NCI-H446 treated with DMSO at 0.1 percent for 48 hours (cell line): ENCODE data around the gene ROR1.

ENCODE experiments used
- DNase-seq: peaks from one replicate; lab custom pipeline; 2025; lab: John Stamatoyannopoulos, UW

ROR1 gene

DNA sequence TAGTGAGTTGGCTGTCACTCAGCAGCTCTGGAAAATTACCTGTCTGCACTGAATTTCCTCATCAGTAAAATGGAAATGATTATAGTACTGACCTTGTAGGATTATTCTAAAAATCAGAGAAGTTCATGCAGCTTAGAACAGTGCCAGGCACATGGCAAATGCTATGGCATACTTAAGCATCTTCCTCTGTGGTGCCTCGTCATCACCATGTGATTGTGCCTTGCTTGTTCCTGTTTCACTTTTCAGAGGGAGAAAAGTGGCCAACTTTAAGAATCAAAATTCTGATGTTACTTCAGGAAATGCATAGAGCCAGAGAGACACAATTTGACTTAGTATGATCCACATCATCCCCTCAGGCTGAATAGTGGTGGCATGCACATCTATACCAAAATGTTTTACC lies 203.6 kb downstream of the ROR1 start:
- DNase-seq, result no peak

DNA sequence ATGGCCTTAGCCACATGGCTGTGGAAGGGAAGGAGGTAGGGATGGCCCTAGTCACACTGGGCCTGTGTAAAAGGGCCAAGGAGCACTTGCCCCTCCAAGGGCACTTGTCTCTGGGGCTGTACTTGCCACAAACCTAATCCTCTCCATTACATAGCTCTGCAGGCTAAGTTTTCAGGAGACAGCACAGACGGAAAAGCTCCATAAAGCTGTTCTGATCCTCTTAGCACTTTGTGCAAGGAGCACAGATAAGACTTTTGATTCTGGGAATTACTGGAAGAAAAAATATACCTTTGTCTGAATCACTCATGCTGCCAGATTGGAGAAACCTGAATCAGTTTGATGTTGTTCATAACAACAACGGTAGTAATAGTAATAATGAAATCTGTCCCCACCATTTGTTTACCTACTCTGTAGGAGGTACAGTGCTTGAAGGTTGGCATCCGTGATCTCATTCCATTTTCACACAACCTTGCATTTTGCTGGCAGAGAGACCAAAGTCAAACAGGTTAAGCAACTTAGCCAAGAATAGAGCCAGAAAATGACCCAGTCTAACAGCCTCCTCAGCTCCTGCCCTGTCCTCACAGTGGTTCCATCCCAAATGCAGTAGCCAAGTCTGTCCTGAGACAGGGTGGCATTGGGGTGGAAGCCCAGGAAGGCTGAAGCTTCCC lies 207.1 kb downstream of the ROR1 start:
- peak; percentile 27 for DNase-seq

GRCh38 chr1:63981408-63981773 lies 207.6 kb downstream of the ROR1 start:
- no peak for DNase-seq

DNA sequence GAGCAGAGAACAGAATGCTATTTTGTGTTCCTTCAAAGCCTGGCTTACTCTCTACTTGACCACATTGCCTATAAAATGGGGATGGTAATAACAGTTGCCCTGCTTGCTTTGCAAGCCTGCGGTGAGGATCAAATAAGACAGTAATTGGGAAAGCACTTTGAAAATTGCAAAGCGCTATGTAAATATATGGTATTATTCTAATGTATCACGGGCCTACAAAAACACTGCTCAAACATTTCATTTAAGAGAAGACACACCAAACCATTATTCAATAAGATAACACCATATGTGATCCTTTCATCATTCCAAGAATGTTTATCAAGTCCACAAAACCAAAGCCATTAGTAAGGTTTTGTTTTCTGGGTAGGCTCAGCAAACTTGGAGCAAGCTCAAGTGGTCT lies 208.4 kb downstream of the ROR1 start:
- DNase-seq, result no peak

DNA sequence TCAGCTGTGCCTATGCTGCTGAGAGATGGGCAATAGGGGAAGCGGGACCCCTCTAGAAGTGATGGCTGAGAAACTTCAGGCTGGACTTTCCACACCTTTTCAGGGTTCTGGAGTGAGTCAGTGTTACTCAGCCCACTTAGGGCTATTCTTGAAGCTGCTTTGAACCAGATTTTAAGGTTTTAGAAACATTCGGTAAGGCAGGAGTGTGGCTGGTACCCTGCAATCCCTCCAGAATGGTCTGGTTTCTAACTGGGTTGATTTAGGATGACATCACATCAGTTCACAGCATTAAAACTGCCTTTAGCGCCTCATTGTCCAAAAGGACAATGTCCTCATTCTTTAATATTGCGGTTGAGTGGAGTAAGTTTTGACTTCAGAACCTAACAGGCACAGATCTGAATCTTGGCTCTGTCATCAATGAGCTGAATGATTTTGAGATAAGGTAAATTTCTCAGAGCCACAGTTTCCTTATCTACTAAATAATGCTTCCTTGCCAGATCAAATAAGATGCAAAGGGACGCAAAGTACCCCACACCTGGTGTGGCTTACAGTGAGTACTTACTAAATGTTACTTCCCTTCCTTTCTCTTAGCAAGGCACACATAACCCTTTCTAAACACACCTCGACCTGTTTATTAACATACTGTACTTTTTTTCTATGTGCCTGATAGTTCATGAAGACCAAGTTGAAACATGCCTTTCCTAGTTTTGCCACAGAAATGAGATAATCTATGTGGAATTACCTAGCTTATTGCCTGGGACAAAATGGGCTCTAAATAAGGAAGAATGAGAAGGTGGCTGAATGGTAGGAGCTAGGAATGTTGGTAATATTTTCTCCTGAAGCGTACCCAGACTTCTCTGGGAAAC lies 209.8 kb downstream of the ROR1 start:
- no peak for DNase-seq

- peak; percentile 49 for DNase-seq
Measured at GRCh38 chr1:63984257-63984929, 210.6 kb downstream of the ROR1 start.

DNA sequence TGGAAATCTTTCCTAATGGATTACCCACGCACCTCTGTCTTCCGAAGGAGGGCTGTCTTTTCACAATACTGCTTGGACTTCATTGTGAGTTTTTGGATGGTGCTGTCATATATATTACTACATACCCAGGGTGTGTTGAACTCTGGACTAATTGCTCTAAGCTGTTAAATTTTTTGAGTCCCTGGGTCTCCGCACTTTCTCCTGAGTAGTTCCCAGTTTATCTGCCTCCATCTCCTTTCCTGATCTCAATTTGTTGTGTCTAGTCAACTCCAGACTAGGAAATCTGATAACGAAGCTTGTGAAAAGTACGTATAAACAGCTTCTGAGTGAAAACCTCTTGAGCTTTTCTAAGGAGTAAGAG lies 211.1 kb downstream of the ROR1 start:
- DNase-seq, result no peak

DNA sequence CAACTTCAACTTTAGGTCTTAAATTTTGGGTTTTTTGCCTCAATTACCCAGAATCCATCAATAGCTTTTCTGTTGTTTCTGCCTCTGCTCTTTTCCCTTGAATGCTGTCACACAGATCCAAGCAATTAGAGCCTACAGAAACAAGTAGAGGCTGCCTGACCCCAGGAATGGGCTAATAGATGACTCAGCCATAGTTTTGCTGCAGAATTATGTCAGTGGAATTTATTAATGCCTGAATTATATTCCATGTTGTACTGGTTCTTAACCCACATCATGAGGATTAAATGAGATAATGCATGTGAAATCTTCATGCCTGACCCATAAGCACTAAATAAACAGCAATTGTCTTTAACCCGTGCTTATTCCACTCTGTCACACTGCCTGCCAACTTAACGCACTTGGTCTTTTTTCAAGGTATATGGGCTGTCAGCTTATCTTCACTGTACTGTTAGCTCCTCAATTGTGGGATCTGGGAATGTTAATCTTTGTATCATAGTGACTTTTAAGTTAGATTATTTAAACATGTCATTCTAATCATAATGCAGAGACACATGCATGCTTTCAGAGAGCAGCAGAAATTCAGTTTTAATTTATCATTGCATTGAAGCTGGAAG lies 213.3 kb downstream of the ROR1 start:
- no peak for DNase-seq

DNA sequence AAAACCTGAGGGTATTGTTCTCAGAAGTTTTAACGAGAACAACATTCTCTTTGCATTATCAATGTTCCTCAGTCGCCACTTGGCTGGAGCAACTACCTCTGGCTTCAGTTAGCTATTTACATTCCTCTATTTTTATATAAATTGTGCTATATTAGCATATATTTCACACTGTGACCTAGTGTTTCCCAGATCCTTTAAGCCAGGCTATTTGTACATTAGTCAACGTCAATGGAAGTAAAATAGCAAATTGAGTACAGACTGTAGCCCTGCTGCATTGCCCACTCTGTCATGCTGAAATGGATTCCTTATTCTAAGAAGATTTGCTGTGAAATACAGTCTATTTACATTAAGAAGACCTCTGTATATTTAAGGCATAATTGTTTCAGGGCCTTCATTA lies 213.8 kb downstream of the ROR1 start:
- DNase-seq, result no peak

DNA sequence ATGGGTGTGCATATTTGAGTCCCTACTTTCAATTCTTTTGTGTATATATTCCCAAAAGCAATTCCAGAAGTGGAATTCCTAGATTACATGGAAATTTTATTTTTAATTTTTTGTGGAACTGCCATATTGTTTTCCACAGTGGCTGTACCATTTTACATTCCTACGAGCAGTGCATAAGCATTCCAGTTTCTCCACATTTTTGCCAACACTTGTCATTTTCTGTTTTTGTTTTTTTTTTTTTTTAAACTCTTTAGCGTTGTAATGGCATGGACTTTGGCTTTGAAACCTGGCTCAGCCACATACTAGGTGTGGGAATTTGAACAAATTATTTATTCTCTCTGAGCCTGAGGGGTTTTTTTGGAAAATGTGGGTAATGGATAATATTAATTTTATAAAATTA lies 215.1 kb downstream of the ROR1 start:
- DNase-seq, result no peak

DNA sequence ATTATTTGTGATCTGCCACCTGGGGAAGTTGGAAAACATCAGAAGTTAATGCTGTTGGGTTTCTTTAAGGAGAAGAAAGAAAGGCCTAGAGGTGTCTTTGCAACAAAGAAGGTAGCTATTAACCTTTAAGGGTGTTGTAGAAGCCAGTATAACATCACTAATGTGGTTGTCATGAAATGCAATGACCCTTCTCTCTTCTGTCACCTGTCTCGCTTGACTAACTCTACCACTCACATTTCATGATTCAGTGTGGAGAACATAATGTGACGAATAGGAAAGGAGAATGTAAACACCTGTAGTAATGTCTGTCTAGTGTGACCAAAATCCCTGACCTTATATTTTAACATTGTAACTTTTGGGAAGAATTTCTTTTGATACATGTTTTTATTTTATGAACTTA lies 217.9 kb downstream of the ROR1 start:
- DNase-seq, result no peak

DNA sequence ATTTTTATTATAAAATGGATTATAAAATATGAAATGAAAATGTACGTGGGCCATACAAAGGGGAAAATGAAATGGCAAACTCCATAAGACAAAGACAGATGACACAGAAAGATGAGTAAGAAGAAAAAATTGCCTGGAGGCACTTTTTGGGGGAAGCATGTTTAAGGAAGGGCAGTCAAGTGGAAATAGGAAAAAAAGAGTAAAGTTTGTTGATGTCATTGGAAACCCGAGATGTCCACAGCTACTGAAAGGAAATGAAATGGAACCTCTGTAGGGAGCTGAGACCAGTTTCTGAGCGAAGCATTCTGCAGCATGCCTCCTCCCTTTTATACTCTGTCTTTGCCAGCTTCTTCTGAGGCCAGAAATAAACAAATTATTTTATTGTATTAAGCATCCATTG lies 226.2 kb downstream of the ROR1 start:
- no peak for DNase-seq

DNA sequence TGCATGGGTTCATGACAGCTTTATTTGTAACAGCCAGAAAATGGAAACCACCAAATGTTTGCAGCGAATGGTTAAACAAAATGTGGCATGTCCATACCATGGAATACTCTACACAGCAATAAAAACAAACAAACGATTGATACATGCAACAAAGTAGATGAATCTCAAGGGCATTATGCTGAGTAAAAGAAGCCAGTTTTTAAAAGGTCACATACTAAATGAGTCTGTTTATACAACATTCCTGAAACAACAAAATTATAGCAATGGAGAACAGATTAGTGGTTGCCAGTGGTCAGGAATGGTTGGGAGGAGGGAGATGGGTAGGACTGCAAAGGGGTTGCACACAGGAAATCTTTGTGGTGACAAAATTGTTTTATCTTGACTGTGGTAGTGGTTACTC lies 227.2 kb downstream of the ROR1 start:
- no peak for DNase-seq

GRCh38 chr1:64004451-64005025 lies 230.7 kb downstream of the ROR1 start:
- DNase-seq, result no peak

DNA sequence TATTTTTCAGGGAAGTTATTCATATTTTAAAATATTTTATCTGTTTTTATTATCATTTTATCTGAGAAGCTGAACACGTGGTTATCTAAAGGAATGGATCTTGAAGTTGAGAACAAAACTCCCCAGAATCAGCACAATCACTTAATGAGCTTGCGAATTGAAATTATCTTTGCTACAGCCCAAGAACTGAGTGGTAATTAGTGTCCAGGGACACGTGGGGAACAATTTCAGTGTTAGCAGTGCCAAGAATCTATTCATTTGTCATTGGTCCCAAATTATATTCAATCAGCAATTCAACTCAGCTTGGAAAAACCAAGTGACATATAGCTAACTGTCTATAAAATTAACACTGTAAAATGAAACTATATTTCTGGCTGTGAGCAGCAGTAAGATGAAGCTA lies 232.0 kb downstream of the ROR1 start:
- DNase-seq, result peak; percentile 42

- no peak for DNase-seq
Measured at GRCh38 chr1:64006276-64007051, 232.6 kb downstream of the ROR1 start.

- no peak for DNase-seq
Measured at GRCh38 chr1:64010316-64010715, 236.5 kb downstream of the ROR1 start.

GRCh38 chr1:64013395-64013794 lies 239.6 kb downstream of the ROR1 start:
- no peak for DNase-seq

GRCh38 chr1:64019818-64020217 lies 246.0 kb downstream of the ROR1 start:
- no peak for DNase-seq

DNA sequence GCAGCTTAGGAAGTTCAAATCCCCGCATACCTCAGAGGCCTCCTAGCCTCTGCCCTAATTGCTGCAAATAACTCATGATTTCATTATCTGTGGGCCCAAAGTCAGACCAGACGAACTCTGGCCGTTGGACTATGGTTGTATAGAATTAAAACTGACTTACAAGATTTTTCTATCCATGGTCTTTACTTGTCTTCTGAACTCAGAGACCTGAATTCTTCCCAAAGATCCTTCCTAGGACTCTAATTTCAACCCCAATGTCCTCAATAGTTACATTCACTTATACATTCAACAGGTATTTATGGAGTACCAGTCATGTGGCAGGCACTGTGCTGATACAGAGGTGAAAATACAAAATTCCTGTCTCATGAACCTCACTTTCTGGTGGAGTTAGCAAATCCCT lies 247.2 kb downstream of the ROR1 start:
- no peak for DNase-seq

DNA sequence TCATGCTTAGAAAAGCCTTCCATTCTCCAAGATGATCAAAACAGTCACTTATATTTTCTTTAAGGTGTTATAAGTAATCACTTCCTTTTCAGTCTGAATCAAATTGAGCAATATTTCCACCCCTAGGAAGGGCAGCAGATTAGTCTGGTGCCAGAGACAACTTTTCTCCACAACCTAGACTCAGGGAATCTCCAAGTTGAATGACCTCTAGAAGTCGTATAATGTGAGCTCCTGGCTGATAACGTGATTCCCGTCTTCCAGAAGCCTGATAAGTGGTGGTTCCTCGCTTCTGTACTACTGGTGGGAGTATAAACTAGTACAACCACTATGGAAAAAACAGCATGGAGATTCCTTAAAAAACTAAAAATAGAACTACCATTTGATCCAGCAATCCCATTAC lies 251.2 kb downstream of the ROR1 start:
- no peak for DNase-seq

DNA sequence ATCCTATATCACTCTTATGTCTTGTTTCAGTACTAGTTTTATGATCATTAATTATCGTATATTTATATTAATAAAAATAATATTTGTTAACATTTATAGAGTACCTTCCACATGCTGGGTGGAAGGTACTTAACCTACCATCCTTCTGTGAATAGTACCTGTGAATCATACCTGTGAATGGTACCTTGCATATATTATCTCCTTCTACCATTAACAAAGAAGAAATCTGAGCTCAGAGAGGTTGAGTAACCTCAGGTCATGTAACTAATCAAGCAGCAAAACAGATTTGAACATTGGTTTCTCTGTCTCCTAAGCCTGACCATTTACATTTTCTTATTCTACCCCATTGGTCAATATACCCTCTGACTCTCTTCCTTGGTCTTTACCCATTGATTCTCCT lies 255.2 kb downstream of the ROR1 start:
- DNase-seq, result no peak
